MCF 10A (cell line): ENCODE measurements around the gene CCDC134. TPM values are rescaled to one million over a fixed set of nuclear protein-coding genes. Genes with fewer than 3 reads are reported as not detected.

Source experiments
- BruUV-seq: library from RNA; stranded (reverse); fragments of 400-500 nt; replicated peaks from 2 replicates; lab custom pipeline; 2021; lab: Mats Ljungman, UMichigan
- CTCF ChIA-PET: fragments of 300-600 bp; sonication (Branson Sonifier 250); formaldehyde crosslinking; extraction: SDS; loops from one replicate; lab custom pipeline; 2021; ENCODE audit warnings: antibody characterized with exemption, inconsistent platforms; lab: Yijun Ruan, JAX
- POLR2A ChIA-PET: fragments of 300-600, 350-650 bp; sonication (Branson Sonifier 250); formaldehyde crosslinking; extraction: SDS; loops from one replicate; lab custom pipeline; 2020; ENCODE audit warnings: antibody characterized with exemption, inconsistent platforms; lab: Yijun Ruan, JAX
- DNase-seq: peaks from one replicate; pipeline ENCODE4 v3.0.0-alpha.2; 2018; ENCODE audit not compliant: unreplicated experiment
- H3K27ac Mint-ChIP-seq: one replicate; pipeline ENCODE4 v1.8.0; 2022; ENCODE audit warnings: mild to moderate bottlenecking, low read depth, mixed read lengths; ENCODE audit not compliant: unreplicated experiment
- H3K27me3 Mint-ChIP-seq: one replicate; pipeline ENCODE4 v1.8.0; 2022; ENCODE audit warnings: mixed read lengths; ENCODE audit not compliant: insufficient read depth, unreplicated experiment
- H3K36me3 Mint-ChIP-seq: one replicate; pipeline ENCODE4 v1.8.0; 2022; ENCODE audit warnings: mild to moderate bottlenecking, moderate library complexity, mixed read lengths; ENCODE audit not compliant: insufficient read depth, unreplicated experiment
- H3K4me1 Mint-ChIP-seq: one replicate; pipeline ENCODE4 v1.8.0; 2022; ENCODE audit warnings: mixed read lengths; ENCODE audit not compliant: insufficient read depth, unreplicated experiment
- H3K4me3 Mint-ChIP-seq: one replicate; pipeline ENCODE4 v1.8.0; 2022; ENCODE audit warnings: mild to moderate bottlenecking, moderate library complexity, mixed read lengths; ENCODE audit not compliant: unreplicated experiment
- H3K9me3 Mint-ChIP-seq: one replicate; pipeline ENCODE4 v1.8.0; 2022; ENCODE audit warnings: mixed read lengths; ENCODE audit not compliant: unreplicated experiment
- intact Hi-C: fragments of 100-400 bp; cut with micrococcal nuclease; formaldehyde crosslinking; loops from 2 replicates; pipeline ENCODE4 v1.14.1; 2022
- total RNA-seq: library from RNA; stranded (reverse); gene quantifications from 2 replicates; pipeline ENCODE4 v1.2.3, GENCODE V29; 2022
- TF ChIP-seq, protein P1 (sequence below): fragments of 200-600 bp; IDR thresholded peaks from one replicate; pipeline ENCODE4 v1.8.0; 2022; ENCODE audit warnings: antibody characterized with exemption, mild to moderate bottlenecking; ENCODE audit not compliant: unreplicated experiment

The CCDC134 gene
- total RNA-seq, 1 experiment from 2014 or later: 4.0 TPM

GRCh38 chr22:41828516-41828915, 28.0 kb downstream of the CCDC134 start:
- Mint-ChIP-seq H3K4me3 (no peak overlapping the region), H3K36me3 (no peaks in the 10 kb centered on the region), H3K27ac (no peak overlapping the region), H3K9me3 (no peaks in the 10 kb centered on the region), H3K27me3 (no peaks in the 10 kb centered on the region), H3K4me1 (no peaks in the 10 kb centered on the region)
- ChIA-PET POLR2A (interaction anchor here (0.7 kb wide), 1 partner anchor 649 kb away, joined by 3 read pairs; no protein-coding TSS in a partner anchor), CTCF (interaction anchor here (0.5 kb wide), 1 partner anchor 17 kb away, joined by 4 read pairs; no protein-coding TSS in a partner anchor)
- DNase-seq: no peak
- intact Hi-C loops: no loop called here
- BruUV-seq: no TSS peak
- TF ChIP-seq, protein P1, sequence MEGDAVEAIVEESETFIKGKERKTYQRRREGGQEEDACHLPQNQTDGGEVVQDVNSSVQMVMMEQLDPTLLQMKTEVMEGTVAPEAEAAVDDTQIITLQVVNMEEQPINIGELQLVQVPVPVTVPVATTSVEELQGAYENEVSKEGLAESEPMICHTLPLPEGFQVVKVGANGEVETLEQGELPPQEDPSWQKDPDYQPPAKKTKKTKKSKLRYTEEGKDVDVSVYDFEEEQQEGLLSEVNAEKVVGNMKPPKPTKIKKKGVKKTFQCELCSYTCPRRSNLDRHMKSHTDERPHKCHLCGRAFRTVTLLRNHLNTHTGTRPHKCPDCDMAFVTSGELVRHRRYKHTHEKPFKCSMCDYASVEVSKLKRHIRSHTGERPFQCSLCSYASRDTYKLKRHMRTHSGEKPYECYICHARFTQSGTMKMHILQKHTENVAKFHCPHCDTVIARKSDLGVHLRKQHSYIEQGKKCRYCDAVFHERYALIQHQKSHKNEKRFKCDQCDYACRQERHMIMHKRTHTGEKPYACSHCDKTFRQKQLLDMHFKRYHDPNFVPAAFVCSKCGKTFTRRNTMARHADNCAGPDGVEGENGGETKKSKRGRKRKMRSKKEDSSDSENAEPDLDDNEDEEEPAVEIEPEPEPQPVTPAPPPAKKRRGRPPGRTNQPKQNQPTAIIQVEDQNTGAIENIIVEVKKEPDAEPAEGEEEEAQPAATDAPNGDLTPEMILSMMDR: no peak

DNA sequence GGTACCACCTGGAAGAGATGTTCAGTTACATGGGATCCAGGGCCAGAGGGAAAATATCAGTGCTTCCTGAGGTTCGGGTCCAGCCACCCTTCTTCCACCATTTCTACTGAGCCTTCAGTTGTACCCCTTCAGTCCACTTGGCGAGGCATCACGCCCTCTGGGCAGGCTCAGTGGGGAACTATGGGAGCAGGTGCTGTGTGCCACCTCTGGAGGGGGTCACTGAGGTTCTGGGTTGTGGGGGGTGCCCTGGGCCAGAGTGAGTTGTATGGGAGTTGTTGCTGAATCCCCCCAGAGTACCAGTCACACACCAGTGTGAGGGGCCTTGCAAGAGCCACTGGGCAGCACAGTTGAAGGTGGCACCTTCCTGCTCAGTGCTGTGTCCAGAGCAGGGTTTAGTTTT, 29.7 kb downstream of the CCDC134 start:
- intact Hi-C loops: no loop called here
- Mint-ChIP-seq H3K9me3 (no peaks in the 10 kb centered on the region), H3K4me3 (no peak overlapping the region), H3K27ac (no peak overlapping the region), H3K36me3 (peaks cover 5% of the 10 kb centered on the region), H3K4me1 (peaks cover 6% of the 10 kb centered on the region), H3K27me3 (no peaks in the 10 kb centered on the region)
- CTCF ChIA-PET: interaction anchor here (0.7 to 3.8 kb wide), 2 partner anchors 83 to 110 kb away, joined by 3 to 18 read pairs; no protein-coding TSS in a partner anchor
- no peak for DNase-seq
- TF ChIP-seq, protein P1: no peak
- POLR2A ChIA-PET: interaction anchor here (7.0 kb wide), 1 partner anchor 14 kb away, joined by 98 read pairs; no protein-coding TSS in a partner anchor
- BruUV-seq: no TSS peak

GRCh38 chr22:41831383-41831782, 30.9 kb downstream of the CCDC134 start:
- BruUV-seq: no TSS peak
- no peak for DNase-seq
- ChIA-PET POLR2A (interaction anchor here (0.6 to 7.0 kb wide), 8 partner anchors 13 to 249 kb away, joined by 3 to 98 read pairs (median 10); partner anchors contain the start of genes CCDC134 and SMDT1), CTCF (interaction anchor here (0.7 to 3.8 kb wide), 3 partner anchors 109 to 775 kb away, joined by 4 to 18 read pairs (median 4); no protein-coding TSS in a partner anchor)
- Mint-ChIP-seq H3K9me3 (no peaks in the 10 kb centered on the region), H3K4me3 (no peak overlapping the region), H3K4me1 (peaks cover 12% of the 10 kb centered on the region), H3K27ac (no peak overlapping the region), H3K27me3 (no peaks in the 10 kb centered on the region), H3K36me3 (peaks cover 10% of the 10 kb centered on the region)
- TF ChIP-seq, protein P1: no peak
- intact Hi-C loops: no loop called here

GRCh38 chr22:41831828-41832552, 31.5 kb downstream of the CCDC134 start:
- POLR2A ChIA-PET: interaction anchor here (0.6 to 7.0 kb wide), 21 partner anchors 10 to 739 kb away, joined by 3 to 98 read pairs (median 7); partner anchors contain the start of genes CCDC134, CENPM and SMDT1
- no peak for DNase-seq
- peaks cover 16% of the 10 kb centered on the region for H3K36me3 Mint-ChIP-seq
- BruUV-seq: TSS peak; percentile 90
- no peaks in the 10 kb centered on the region for H3K27me3 Mint-ChIP-seq
- TF ChIP-seq, protein P1: no peak
- intact Hi-C loops: no loop called here
- peaks cover 17% of the 10 kb centered on the region for H3K4me1 Mint-ChIP-seq
- H3K9me3 Mint-ChIP-seq: no peaks in the 10 kb centered on the region
- H3K4me3 Mint-ChIP-seq: peak overlapping the region; percentile 82
- CTCF ChIA-PET: interaction anchor here (0.7 to 3.8 kb wide), 5 partner anchors 66 to 775 kb away, joined by 4 to 18 read pairs (median 4); partner anchors contain the start of gene CENPM
- peak overlapping the region; percentile 98 for H3K27ac Mint-ChIP-seq
